Measurements from ENCODE around the gene WNK3.

Gene WNK3

GRCh38 chrX:54171527-54172250, 186.2 kb downstream of the WNK3 start:
- in situ Hi-C loops (cut with HindIII; ENCODE audit: low sequenced_read_pairs), result no loop called here

GRCh38 chrX:54171091-54171490, 186.8 kb downstream of the WNK3 start:
- in situ Hi-C loops (cut with HindIII; ENCODE audit: low sequenced_read_pairs), result no loop called here

- in situ Hi-C loops (cut with HindIII; ENCODE audit: low sequenced_read_pairs), result no loop called here
Measured at GRCh38 chrX:54166915-54167314, 190.9 kb downstream of the WNK3 start.

GRCh38 chrX:54157561-54157960, 200.3 kb downstream of the WNK3 start:
- in situ Hi-C loops (cut with HindIII; ENCODE audit: low sequenced_read_pairs), result no loop called here

Data from DLD1 (cell line).